Psoas muscle (tissue), 8 donors: ENCODE measurements around the gene DNAJC30. TPM values are rescaled to one million over a fixed set of nuclear protein-coding genes. Genes with fewer than 3 reads are reported as not detected.

Experiments used
- ATAC-seq, 4 donors: fragments of 200-7000 bp; cut with Tn5 transposase; one replicate each; pipeline ENCODE4 v1.9.1; 2020; ENCODE audit warnings: moderate library complexity in 3 of 4, mild to moderate bottlenecking in 2 of 4
- DNase-seq, 2 donors: peaks; one replicate each; pipeline ENCODE4 v3.0.0-alpha.2; 2020
- H3K27ac ChIP-seq: fragments of 200-600 bp; one replicate; pipeline ENCODE4 v1.8.0; 2022
- H3K27me3 ChIP-seq, 3 donors: fragments of 200-600 bp in 1 of 3; one replicate each; pipeline versions ENCODE4 v1.6.1 to v1.8.0; 2013 to 2022; ENCODE audit warnings: low read length in 2 of 3, mild to moderate bottlenecking in 2 of 3, moderate library complexity in 1 of 3; ENCODE audit not compliant: insufficient read depth in 3 of 3
- H3K36me3 ChIP-seq, 2 donors: fragments of 200-600 bp in 1 of 2; one replicate each; pipeline versions ENCODE4 v1.6.1 to v1.8.0; 2013 to 2022; ENCODE audit warnings: low read depth in 1 of 2, mild to moderate bottlenecking in 1 of 2, moderate library complexity in 1 of 2; ENCODE audit not compliant: insufficient read depth in 1 of 2
- H3K4me1 ChIP-seq: fragments of 200-600 bp; one replicate; pipeline ENCODE4 v1.8.0; 2022
- H3K4me3 ChIP-seq: fragments of 200-600 bp; one replicate; pipeline ENCODE4 v1.8.0; 2022; ENCODE audit warnings: mild to moderate bottlenecking
- H3K9me3 ChIP-seq: fragments of 200-600 bp; one replicate; pipeline ENCODE4 v1.8.0; 2022
- WGBS, 3 donors: extraction: QIAGEN DNeasy Blood & Tissue Kit; methylation state at CpG; one replicate each; pipeline versions ENCODE4 v1.1.6 to v1.1.7; 2013; 5-methylcytosine and 5-hydroxymethylcytosine counted together
- intact Hi-C, 2 donors: fragments of 100-400 bp; cut with DNase I; formaldehyde crosslinking; loops; one replicate each; pipeline versions ENCODE4 v1.11.0 to v1.14.2; 2022
- polyA plus RNA-seq, 3 donors: library from polyadenylated mRNA; stranded (reverse); fragments of 200-250 nt; gene quantifications; one replicate each; pipeline ENCODE4 v1.2.3, GENCODE V29; 2013
- total RNA-seq, 4 donors: library from RNA; stranded (reverse); fragmentation: NEBNext Ultra II Directional in 2 of 4; extraction: Animal tissue kit (Norgen Biotek cat#: 25700) in 2 of 4; gene quantifications; one replicate each; pipeline versions ENCODE4 v1.2.1 to v1.2.4, GENCODE V29; 2021 to 2023
- TF ChIP-seq, protein P1 (sequence below): fragments of 200-600 bp; IDR thresholded peaks from one replicate; pipeline ENCODE4 v1.8.0; 2022; ENCODE audit warnings: antibody characterized with exemption
- donor health status: healthy with polysubstance abuse.
- donor health status: DM: no; HTN: no; CAD: no; lungs with moderate emphysema.
- donor health status: Bipolar disorder and iron deficiency.
- donor health status: healthy.
- donor health status: DM: yes; HTN: yes; CAD: no.
- donor health status: DM: no; HTN: no; CAD: no.
- donor health status: DM: no; HTN: no; CAD: no.
- donor health status: DM: yes; HTN: yes; CAD: no.

DNAJC30 gene
- total and polyA plus RNA-seq, 7 donors, result 4.3 to 13.9 (median 8.9) TPM

DNA sequence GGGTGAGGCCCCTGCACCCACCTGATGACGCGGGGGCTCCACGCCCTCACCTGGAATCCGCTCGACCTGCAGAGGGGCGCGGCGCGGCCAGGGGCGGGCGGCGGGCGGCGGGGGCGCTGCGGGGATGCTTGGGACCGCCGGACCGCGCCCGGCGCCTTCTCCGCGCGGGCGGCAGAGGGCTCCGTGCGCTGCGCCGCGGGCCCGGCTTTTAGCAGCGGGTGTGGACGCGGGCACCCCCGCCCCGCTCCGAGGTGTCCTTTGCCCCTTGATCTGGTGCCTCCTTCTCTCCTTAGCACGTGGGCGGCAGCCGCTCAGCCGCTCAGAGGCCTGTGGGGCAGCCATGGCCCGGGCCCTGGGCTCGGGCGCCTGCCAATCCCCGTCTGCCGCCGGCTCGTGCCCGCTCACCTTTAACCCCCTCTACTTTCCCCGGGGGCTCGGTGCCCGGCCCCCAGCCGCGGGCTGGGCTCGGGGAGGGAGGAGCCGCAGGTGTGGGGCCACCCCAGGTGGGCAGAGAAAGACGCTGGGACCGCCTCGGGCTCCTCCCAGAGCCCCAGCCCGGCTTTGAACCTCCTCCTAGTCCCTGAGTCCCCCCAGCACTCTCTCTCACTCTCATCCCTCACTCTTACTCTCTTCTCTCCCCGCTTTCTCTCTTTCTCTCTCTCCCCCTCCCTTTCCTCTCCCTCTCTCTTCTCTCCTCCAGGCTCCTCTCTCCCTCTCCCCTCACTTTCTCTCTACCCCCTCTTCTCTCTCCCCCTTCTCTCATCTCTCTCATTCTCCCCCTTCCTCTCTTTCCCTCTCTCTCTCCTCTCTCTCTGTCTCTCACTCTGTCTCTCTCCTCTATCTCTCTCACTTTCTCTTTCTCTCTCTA, 35.3 kb downstream of the DNAJC30 start:
- H3K36me3 ChIP-seq, result no peaks in the 10 kb centered on the region
- no peaks in the 10 kb centered on the region for H3K9me3 ChIP-seq
- DNase-seq (peak in 1 of 2 donors; percentile 25), ATAC-seq (peak; percentile 64 to 82 (median 77))
- intact Hi-C loops, result no loop called here
- TF ChIP-seq, protein P1, sequence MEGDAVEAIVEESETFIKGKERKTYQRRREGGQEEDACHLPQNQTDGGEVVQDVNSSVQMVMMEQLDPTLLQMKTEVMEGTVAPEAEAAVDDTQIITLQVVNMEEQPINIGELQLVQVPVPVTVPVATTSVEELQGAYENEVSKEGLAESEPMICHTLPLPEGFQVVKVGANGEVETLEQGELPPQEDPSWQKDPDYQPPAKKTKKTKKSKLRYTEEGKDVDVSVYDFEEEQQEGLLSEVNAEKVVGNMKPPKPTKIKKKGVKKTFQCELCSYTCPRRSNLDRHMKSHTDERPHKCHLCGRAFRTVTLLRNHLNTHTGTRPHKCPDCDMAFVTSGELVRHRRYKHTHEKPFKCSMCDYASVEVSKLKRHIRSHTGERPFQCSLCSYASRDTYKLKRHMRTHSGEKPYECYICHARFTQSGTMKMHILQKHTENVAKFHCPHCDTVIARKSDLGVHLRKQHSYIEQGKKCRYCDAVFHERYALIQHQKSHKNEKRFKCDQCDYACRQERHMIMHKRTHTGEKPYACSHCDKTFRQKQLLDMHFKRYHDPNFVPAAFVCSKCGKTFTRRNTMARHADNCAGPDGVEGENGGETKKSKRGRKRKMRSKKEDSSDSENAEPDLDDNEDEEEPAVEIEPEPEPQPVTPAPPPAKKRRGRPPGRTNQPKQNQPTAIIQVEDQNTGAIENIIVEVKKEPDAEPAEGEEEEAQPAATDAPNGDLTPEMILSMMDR, result peak; percentile 12
- 1 to 2% (median 2%) methylated on average over 32 to 62 of the region's 62 CpGs for WGBS, 3 donors
- H3K27ac ChIP-seq, result no peak overlapping the region
- no peaks in the 10 kb centered on the region for H3K4me1 ChIP-seq
- peak overlapping the region; percentile 64 for H3K4me3 ChIP-seq
- H3K27me3 ChIP-seq, result peaks cover 0 to 38% (median 16%) of the 10 kb centered on the region in 3 donors

DNA sequence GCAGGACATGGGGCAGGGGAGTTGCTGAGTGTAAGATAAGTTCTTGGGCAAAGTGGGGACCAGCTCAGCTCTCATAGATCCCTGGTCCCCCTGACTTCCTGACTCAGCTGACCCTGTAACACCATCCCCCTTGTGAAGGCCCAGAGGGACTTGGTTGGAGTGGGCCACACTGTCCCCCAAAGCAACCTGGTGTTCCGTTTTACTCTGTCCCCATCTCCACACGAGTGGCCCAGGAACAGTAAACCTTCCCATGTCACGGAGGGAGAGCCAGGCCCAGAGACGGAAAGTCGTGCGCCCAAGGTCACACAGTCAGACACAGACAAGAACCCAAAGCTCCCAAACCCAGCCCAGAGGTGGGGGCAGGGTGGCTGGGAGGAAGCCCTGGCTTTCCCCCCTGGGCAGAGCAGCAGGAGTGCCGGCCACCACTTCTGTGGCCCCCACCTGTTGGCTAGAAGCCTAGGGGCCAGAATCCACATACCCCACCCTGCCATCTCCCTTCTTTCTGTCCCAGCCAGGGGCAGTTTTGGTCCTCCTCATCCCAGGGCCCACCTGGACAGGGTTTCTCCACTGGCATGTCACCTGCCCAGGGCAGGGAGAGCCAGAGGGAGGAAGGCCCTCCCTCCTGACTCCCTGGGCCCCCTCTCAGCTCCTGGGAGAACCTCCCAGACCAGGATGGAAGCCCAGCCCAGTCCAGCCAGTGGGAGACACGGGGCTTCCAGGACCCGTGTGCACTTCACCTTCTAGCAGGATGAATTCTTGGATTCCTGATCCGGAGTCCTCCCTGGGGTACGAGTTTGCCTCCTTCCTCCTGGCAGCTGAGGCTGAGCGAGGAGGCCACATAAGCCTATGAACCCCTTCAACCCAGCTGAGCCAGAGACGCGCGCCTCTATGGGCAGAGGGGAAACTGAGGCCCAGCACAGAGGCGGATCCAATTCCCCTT, 36.2 kb downstream of the DNAJC30 start:
- intact Hi-C loops, result no loop called here

GRCh38 chr7:73645643-73646174, 37.5 kb downstream of the DNAJC30 start:
- no peaks in the 10 kb centered on the region for H3K36me3 ChIP-seq
- H3K27ac ChIP-seq, result no peak overlapping the region
- H3K4me3 ChIP-seq, result no peak overlapping the region
- no peak for ATAC-seq
- TF ChIP-seq, protein P1, result no peak
- peaks cover 0 to 38% (median 16%) of the 10 kb centered on the region in 3 donors for H3K27me3 ChIP-seq
- no peaks in the 10 kb centered on the region for H3K4me1 ChIP-seq
- no peak for DNase-seq
- peaks cover 4% of the 10 kb centered on the region for H3K9me3 ChIP-seq
- WGBS, 3 donors, result 45 to 67% (median 50%) methylated on average over 4 of the region's 4 CpGs
- intact Hi-C loops, result no loop called here

More for the DNA sequence above, 36.2 kb downstream of the DNAJC30 start:
- Histone ChIP-seq H3K36me3 (no peaks in the 10 kb centered on the region), H3K4me1 (no peaks in the 10 kb centered on the region), H3K27ac (no peak overlapping the region), H3K4me3 (peak overlapping the region; percentile 64), H3K9me3 (no peaks in the 10 kb centered on the region), H3K27me3 (peaks cover 0 to 38% (median 16%) of the 10 kb centered on the region in 3 donors)
- DNase-seq (peak in 1 of 2 donors; percentile 30), ATAC-seq (no peak)
- TF ChIP-seq, protein P1, result no peak
- 43 to 46% (median 46%) methylated on average over 16 of the region's 16 CpGs for WGBS, 3 donors

GRCh38 chr7:73644688-73645286, 38.5 kb downstream of the DNAJC30 start:
- no peak for DNase-seq
- WGBS, 3 donors, result 37 to 50% (median 41%) methylated on average over 5 of the region's 5 CpGs
- intact Hi-C loops, result no loop called here
- no peak overlapping the region for H3K4me3 ChIP-seq
- H3K36me3 ChIP-seq, result no peaks in the 10 kb centered on the region
- TF ChIP-seq, protein P1, result no peak
- ATAC-seq, result no peak
- H3K27me3 ChIP-seq, result peaks cover 0 to 35% (median 14%) of the 10 kb centered on the region in 3 donors
- H3K27ac ChIP-seq, result no peak overlapping the region
- H3K4me1 ChIP-seq, result no peaks in the 10 kb centered on the region
- H3K9me3 ChIP-seq, result peaks cover 4% of the 10 kb centered on the region
